Astrocyte (in vitro differentiated cells and primary cell): ENCODE measurements around the gene DHRS13.

Source experiments
- CTCF ChIP-seq: IDR thresholded peaks from 2 replicates; pipeline ENCODE4 v1.5.1; 2011; ENCODE audit warnings: low read depth, mild to moderate bottlenecking, inconsistent platforms, low read length, moderate library complexity; ENCODE audit not compliant: insufficient read depth
- EZH2 ChIP-seq: IDR thresholded peaks from 2 replicates; pipeline ENCODE4 v1.6.1; 2012; ENCODE audit warnings: mild to moderate bottlenecking, low read length, inconsistent platforms; ENCODE audit not compliant: insufficient read depth

GRCh38 chr17:28885363-28885762 is 17.5 kb downstream of the DHRS13 start:
- TF ChIP-seq CTCF (no peak), EZH2 (no peak)
